ENCODE measurements around the gene CDC14B. TPM values are rescaled to one million over a fixed set of nuclear protein-coding genes. Genes with fewer than 3 reads are reported as not detected.
"Not testable (repeated sequence)": the region's sequence is repeated elsewhere in the genome, so short reads cannot be mapped to it uniquely, and the experiment has no call there.

The CDC14B gene
- total RNA-seq, 1 experiment from 2014 or later: 23.5 TPM

DNA sequence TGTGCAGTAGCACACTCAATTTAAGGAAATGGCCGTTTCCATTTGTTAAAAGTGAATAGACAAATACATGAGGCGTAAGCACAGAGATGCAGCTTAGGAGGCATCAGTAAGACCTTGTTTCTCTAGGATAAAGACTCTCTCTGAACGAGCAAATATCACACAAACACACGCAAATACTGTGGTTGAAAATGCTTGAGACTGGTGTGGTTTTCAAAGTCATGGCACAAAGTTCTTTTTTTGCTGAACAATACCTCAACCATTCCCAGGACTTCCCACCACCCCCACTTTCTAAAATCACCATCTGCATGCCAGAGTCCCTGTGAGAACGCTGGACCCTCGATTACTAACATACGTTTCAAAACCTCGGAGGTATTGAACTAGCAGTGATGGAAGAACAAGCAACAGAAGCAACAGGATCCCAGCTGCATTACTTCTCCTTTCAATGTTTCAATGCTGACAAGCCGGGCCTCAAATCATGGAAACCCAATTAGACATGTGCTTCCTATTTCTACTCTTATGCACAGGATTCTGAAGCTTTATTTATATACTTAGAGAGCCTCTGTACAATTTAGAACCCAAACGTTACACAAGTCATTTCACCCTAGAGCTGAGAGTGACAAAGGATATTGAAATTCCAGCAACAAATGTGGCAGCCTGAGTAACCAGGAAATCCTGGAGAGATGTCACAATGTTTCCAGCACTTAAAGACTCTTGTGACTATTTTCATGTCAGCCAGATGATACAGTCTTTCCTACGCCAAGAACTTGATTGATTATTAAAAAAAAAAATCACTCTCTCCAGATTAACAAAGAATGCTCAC is 63.9 kb downstream of the CDC14B start:
- no peak for DNase-seq (ENCODE audit: low spot score)
- in situ Hi-C loops (cut with HindIII; ENCODE audit: low sequenced_read_pairs): no loop called here

- no peak for DNase-seq (ENCODE audit: low spot score)
Measured at GRCh38 chr9:96554801-96555566, 64.7 kb downstream of the CDC14B start.

DNA sequence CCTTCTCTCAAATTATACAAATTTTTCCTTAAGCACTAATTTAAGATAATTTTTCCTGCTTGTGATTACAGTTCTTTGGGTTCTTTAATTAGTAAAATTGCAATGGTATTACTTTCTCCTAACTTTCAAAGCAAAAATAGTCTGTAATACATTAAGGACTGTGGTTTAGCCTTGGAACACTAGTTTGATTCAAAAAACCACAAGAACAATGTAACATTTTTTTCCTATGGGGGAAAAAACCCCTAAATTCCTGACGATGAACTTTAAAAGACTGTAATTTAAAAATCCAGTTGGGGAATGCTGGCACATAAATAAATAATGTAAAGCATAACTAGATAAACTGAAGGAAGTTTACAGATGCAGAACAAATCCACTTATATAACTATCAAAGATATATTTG is 65.3 kb downstream of the CDC14B start:
- in situ Hi-C loops (cut with HindIII; ENCODE audit: low sequenced_read_pairs): no loop called here
- DNase-seq (ENCODE audit: low spot score): no peak

More at GRCh38 chr9:96554801-96555566, 64.7 kb downstream of the CDC14B start:
- in situ Hi-C loops (cut with HindIII; ENCODE audit: low sequenced_read_pairs): no loop called here

DNA sequence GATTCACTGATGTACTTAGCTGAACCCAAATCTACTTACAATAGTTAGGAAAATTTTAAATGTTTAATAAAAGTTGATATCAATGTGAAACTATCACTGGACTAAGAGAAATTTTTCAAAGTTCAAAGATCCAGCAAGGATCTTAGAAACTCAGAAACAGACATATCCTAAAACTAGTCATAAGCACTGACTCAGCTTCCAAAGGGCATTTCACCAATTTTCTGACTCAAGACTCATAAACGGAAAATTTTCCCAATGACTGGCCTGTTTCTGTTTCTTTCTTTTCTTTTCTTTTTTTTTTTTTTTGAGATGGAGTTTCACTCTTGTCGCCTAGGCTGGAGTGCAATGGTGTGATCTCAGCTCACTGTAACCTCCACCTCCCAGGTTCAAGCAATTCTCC is 66.6 kb downstream of the CDC14B start:
- no peak for DNase-seq (ENCODE audit: low spot score)
- in situ Hi-C loops (cut with HindIII; ENCODE audit: low sequenced_read_pairs): no loop called here

DNA sequence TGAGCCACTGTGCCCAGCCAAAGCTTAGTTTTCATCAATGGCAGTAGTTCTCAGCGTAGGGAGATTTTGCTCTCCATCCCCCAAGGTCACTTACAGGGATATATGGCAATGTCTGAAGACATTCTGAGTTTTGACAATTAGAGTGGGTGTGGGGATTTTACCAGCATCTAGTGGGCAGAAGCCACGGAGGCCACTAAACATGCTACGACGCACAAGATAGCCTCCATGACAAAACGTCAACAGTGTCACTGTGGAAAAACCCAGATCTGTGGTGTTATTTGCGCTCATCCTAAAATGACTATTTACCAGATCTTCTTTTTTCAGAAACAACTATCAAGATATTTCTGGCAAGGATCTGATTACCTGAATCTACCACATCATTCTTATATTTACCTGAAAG is 68.2 kb downstream of the CDC14B start:
- in situ Hi-C loops (cut with HindIII; ENCODE audit: low sequenced_read_pairs): no loop called here
- no peak for DNase-seq (ENCODE audit: low spot score)

- no peak for DNase-seq (ENCODE audit: low spot score)
- in situ Hi-C loops (cut with HindIII; ENCODE audit: low sequenced_read_pairs): no loop called here
Measured at GRCh38 chr9:96550659-96551058, 69.0 kb downstream of the CDC14B start.

- in situ Hi-C loops (cut with HindIII; ENCODE audit: low sequenced_read_pairs): not testable (repeated sequence)
Measured at GRCh38 chr9:96543131-96543530, 76.5 kb downstream of the CDC14B start.

GRCh38 chr9:96540106-96540505 is 79.5 kb downstream of the CDC14B start:
- in situ Hi-C loops (cut with HindIII; ENCODE audit: low sequenced_read_pairs): no loop called here
- no peak for DNase-seq (ENCODE audit: low spot score)

More at GRCh38 chr9:96543131-96543530, 76.5 kb downstream of the CDC14B start:
- not testable (repeated sequence) for DNase-seq (ENCODE audit: low spot score)

- in situ Hi-C loops (cut with HindIII; ENCODE audit: low sequenced_read_pairs): no loop called here
- no peak for DNase-seq (ENCODE audit: low spot score)
Measured at GRCh38 chr9:96532173-96532572, 87.5 kb downstream of the CDC14B start.

GRCh38 chr9:96524764-96525163 is 94.9 kb downstream of the CDC14B start:
- in situ Hi-C loops (cut with HindIII; ENCODE audit: low sequenced_read_pairs): no loop called here
- DNase-seq (ENCODE audit: low spot score): no peak

DNA sequence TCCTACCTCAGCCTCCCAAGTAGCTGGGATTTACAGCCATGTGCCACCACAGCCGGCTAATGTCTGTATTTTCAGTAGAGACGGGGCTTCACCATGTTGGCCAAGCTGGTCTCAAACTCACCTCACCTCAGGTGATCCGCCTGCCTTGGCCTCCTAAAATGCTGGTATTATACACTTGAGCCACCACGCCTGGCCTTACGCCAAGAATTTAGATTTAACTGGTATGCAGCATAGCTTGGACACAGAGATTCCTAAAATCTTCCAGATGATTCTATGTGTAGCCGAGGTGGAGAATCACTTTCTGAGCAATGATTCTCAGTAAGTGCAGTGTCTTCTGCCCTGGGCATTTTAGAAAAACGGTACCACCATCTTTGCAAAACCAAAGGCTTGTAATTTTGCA is 95.6 kb downstream of the CDC14B start:
- in situ Hi-C loops (cut with HindIII; ENCODE audit: low sequenced_read_pairs): no loop called here
- no peak for DNase-seq (ENCODE audit: low spot score)

GRCh38 chr9:96523374-96523773 is 96.3 kb downstream of the CDC14B start:
- in situ Hi-C loops (cut with HindIII; ENCODE audit: low sequenced_read_pairs): no loop called here
- DNase-seq (ENCODE audit: low spot score): no peak

DNA sequence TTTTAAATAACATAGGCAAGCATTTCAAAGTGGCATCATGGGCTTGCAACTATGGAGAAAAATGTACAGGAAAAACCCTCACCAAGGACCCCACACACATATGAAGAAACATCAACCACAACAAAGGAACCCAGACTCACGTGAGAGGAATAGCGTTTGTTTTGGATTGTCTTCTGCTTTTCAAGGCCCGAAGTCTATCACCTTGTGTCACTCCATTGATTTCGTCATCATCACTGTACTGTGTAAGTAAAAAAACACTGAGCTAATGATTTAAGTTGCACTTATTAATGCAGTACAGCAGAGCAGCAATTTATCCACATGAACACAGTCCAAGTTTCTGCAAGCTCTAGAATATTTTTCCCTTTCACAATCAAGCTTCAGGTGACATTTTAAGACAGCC is 97.3 kb downstream of the CDC14B start:
- in situ Hi-C loops (cut with HindIII; ENCODE audit: low sequenced_read_pairs): no loop called here
- DNase-seq (ENCODE audit: low spot score): no peak

DNA sequence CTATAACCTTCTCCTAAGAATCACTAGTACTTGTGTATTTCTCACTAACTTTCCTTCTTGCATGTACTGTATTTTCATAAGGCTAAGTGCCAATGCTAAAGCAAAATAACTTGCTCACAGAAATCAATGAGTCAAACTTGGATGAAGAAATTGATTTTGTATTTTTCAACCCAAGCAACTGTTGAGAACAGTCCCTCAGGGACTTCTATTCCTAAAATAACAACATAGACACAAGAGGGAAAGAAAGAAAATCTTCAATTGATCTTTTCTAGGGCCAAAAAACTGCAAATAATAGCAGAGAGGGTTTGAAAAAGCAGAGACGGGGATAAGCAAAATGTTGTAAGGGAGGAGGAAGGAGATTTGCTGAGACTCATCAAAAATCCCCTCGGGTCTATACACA is 99.9 kb downstream of the CDC14B start:
- in situ Hi-C loops (cut with HindIII; ENCODE audit: low sequenced_read_pairs): no loop called here

DNA sequence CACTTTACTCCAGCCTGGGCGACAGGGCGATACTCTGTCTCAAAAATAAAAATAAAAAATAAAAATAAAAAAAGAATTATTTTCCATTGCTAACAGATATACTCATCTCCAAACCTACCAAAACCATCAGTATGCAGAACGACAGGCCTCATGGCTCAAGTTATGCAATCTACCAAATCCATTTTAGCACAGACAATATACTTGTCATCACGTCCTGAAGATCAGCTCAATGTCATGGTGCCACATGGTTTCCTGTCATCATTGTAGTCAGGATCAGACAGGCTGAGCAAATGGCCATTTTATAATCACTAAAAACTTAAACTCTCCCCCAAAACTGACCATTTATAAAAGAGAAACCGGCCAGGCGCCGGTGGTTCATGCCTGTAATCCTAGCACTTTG is 100.5 kb downstream of the CDC14B start:
- in situ Hi-C loops (cut with HindIII; ENCODE audit: low sequenced_read_pairs): no loop called here
- no peak for DNase-seq (ENCODE audit: low spot score)

More for the DNA sequence above, 99.9 kb downstream of the CDC14B start:
- no peak for DNase-seq (ENCODE audit: low spot score)

DNA sequence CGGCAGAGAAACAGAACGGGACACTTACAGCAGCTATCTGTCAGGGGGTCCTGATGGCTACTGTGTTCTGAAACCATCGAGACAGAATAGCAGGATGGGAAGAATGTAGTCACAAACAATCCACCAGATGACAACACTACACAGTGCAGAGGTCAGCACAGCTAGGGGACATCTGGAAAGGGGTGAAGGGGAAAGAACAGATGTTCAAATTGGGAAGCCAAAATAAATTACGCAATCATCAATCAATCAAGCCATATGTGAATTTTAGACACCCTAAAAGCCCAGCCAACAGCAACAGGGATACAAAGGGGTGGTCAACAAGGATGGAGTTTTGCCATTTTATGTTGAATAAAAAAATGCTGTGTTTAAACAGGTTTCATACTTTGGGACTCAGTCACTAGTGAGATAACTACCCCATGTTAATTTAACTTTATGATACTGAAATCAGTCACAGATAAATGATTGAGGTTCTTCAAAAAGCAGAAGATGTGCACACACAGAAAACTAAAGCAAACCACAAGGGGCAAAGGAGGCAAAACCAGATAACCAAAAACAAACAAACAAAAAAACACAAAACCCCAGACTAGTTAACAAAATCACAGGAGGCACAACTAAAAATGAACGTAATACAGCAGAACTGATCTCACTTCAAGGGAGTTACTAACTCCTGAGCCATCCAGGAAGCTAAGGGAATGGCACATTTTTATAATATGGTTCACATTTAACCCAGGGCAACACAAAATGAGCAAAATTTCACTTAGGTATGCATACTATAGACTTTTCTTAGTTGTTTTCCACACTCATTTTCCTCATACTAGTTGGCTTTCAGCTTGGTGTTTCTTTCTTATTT is 103.8 kb downstream of the CDC14B start:
- no peak for DNase-seq (ENCODE audit: low spot score)
- in situ Hi-C loops (cut with HindIII; ENCODE audit: low sequenced_read_pairs): no loop called here

DNA sequence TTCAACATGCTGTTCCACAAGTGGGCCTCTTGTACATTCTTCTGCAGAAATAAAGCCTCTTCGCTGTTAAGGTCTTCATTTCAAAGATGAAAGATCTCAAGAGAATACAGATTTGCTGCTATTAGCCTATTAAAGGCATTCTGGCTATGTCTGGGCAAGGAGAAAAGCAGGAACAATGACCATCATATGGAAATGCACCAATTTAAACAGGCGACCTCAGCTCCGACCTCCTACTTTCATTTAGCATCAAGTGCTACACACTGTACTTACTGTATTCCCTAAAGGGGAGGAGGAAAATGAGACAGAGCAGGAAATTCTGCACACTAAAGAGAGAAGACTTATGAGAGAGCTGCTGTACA is 104.9 kb downstream of the CDC14B start:
- DNase-seq (ENCODE audit: low spot score): no peak
- in situ Hi-C loops (cut with HindIII; ENCODE audit: low sequenced_read_pairs): no loop called here

DNA sequence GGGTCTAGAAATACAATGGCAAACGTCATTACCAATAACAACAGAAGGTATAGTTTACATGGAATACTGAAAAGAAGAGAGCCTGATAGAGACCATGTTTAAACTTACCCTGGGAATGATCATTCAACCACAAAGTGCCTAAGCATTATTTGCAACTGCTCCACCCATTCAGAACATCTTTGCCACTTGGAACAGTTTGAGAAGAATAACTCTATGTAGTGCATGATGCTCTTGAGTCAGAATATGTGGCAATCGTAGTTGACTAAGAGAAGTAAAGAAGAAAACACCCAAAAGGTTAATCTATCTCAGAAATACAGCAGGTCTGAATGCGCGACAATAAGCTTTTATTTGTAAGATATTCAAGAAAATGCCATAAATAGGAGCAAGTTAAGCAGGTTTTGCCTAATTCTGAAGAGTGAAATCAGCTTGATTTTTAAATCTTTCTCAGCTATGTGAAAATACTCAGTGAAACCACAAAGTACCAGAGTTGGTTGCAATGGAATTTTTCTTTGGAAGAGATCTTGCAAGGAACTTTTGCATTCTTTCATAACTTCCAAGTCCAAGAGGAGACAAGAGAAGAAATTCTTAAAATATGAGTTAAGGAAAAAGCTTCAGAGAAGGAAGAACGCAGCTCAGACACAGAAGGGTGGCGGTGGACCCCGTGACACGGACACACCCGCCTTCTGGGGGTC is 105.4 kb downstream of the CDC14B start:
- DNase-seq (ENCODE audit: low spot score): no peak
- in situ Hi-C loops (cut with HindIII; ENCODE audit: low sequenced_read_pairs): no loop called here

DNA sequence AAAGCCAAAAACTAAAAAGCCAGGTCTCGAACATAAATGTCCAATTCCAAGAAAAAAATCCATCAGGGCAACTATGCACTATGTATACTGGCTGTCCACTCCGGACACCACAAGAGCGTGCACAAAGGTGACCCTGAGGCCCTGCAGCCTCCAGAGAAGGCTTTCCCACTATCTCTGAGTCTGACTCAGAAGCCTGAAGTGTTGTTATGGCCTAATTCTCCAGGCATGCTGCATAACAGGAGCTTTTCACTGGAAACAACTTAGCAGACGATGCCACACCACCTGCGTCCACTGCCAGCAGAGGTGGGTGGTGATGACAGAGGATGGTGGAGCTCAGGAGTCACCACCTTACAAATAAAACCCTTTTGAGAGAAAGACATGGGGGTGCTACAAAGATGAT is 106.0 kb downstream of the CDC14B start:
- in situ Hi-C loops (cut with HindIII; ENCODE audit: low sequenced_read_pairs): no loop called here
- DNase-seq (ENCODE audit: low spot score): no peak
